HG03097 (cell line): ENCODE measurements around the gene MAP6D1.

ENCODE experiments used
- ATAC-seq: cut with Tn5 transposase; IDR thresholded peaks from one replicate; pipeline ENCODE4 v1.9.1; 2021; ENCODE audit not compliant: unreplicated experiment, low FRiP score

MAP6D1 gene

DNA sequence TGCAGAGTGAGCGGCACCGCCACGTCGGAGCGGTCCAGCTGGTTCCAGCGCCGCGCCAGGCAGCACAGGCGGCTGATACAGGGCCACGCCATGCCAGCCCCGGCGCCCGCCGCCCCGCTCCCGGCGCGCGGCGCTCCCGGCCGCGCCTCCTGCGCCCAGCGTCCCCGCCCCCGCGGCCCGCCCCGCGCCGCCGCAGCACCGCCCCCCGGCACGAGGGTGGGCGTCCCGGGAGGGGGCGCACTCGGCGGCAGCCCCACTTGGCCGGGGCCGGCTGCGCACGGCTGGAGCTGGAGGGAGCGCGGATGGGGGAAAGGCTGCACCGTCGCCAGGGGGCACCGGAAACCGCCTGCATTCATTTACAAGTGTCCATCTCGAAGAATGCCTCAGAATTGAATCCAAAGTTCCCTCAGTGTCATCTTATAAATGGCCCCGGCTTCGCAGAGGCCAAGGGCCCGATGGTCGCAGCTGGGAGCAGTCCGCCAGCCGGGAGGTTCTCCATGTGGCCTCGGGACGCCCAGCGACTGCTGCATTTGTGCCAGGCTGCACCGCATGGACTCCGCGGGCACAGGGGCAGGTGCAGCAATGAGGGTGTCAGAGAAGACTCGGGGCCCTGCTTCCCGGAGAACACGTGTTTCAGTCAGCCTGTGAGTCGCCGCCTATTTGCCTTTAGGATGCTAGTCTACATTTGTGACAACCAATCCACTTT lies at the start of gene MAP6D1:
MAP6D1 (minus strand) TSS at position 122 of the 706 bp plus-strand sequence; CDS start at position 92, 30 bp downstream.
- ATAC-seq, result no peak

DNA sequence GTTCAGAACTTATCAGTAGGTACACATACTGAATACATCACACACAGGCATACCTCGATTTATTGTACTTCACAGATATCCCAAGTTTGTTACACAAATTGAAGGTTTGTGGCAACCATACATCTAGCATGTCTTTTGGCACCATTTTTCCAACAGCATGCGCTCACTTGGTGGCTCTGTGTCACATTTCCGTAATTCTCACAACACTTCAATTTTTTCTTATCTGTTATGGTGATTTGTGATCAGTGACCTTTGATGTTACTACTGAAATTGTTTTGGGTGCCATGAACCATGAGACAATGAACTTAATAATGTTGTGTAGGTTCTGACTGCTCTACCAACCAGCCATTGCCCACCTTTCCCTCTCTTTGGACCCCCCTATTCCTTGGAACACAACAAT lies 48.5 kb upstream of the MAP6D1 start:
- no peak for ATAC-seq

DNA sequence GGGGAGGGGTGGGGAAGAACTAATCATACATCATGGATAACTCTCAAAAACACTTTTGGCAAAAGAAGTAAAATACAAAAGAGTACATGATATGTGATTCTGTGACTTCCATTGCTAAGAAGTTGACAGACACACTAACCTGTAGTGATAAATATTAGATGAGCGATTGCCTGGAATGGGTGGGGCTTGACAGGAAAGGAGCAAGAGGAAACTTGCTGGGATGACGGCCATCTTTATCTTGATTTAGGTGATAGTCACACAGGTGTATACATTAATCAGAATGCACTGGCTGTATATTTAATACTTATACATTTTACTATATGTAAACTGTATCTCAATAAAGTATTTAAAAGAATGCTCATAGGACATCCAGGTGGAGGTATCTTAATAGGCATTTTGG lies 46.2 kb upstream of the MAP6D1 start:
- ATAC-seq, result no peak

DNA sequence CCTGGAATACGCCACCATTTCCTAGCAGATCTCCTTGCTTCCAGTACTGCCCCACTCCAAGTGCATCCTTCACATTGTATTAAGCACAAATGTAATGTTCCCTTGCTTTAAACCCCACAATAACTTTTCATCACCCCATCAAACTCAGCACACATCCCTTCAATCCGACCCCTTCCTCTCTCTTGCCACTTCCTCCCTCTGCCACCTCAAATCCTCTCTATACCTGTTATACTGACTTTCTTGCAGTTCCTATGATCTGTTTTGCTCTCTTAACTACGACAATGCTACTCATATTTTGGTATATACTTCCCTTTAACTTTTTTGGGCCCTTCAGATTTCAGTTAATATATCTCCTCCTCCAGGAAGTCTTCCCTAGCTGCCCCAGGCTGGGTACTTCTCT lies 45.2 kb upstream of the MAP6D1 start:
- ATAC-seq, result no peak

DNA sequence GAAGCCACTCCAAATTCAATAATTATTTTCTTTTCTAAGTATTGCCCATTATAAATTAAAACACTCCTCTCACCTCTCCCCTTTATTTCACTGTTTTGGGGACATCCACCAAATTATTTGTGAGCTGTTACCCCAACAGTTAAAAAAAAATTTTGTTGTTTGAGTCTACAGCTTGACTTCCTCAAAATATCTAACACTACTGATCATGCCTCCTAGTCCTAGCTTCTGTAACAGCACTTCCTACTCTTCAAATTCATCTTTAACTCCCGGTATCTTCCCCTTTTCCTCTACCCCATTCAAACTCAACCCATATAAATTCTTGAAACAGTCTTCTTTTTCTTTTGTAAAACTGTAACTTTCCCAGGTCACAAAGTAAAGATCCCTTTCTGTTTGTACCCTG lies 43.4 kb upstream of the MAP6D1 start:
- ATAC-seq, result no peak

GRCh38 chr3:183862610-183863009 lies 37.2 kb upstream of the MAP6D1 start:
- no peak for ATAC-seq

GRCh38 chr3:183857863-183858262 lies 32.5 kb upstream of the MAP6D1 start:
- no peak for ATAC-seq

GRCh38 chr3:183854318-183855035 lies 29.1 kb upstream of the MAP6D1 start:
- no peak for ATAC-seq

GRCh38 chr3:183845608-183846288 lies 20.4 kb upstream of the MAP6D1 start:
- no peak for ATAC-seq

DNA sequence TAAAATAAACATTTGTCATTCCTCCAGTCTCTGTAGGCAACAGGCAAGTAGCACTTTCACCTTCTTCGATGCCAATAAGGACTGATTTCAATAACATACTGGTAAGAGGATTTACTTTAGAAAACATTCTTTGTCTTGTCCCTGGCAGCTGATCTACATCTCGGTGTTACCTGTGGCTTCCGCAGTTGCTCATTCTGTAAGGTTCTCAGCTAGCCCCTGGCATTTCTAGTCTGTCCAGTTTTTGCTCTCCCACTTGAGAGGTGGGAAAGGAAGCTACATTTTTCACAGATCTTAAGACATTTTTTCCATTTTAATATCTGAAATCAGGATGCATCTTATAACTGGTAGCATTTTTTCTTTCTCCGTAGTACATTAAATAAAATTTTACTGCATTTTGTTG lies 19.7 kb upstream of the MAP6D1 start:
- ATAC-seq, result no peak

DNA sequence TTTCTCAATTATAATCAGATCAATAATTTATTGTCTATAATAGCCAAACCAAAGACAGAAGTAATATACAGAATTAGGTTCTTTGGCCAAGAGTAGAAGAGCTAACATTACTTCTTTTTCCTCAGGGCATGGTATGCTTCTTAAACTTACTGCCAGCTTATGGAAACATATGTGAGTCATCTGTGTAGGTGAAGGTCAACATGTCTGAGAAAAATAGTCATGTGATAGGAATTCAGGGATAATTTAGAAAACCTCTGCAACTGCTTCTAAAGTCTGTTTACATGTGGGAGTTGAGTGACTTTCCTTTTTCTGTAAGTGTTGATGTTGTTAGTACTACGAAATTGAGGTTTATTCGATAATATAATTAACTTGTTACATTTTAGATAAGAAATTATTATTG lies 19.2 kb upstream of the MAP6D1 start:
- no peak for ATAC-seq

DNA sequence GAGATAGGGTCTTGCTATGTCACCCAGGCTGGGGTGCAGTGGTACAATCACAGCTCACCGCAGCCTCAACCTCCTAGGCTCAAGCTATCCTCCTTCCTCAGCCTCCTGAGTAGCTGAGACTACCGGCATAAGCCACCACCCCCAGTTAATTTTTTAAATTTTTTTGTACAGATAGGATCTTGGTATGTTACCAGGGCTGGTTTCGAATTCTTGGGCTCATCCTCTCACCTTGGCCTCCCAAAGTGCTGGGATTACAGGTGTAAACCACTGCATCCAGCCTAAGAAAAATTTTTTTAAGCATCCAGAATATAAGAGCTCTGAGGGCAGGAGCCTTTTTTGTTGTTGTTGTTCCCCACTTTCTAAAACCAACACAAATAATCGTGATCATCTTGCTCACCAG lies 14.4 kb upstream of the MAP6D1 start:
- ATAC-seq, result no peak

GRCh38 chr3:183837894-183838293 lies 12.5 kb upstream of the MAP6D1 start:
- no peak for ATAC-seq

DNA sequence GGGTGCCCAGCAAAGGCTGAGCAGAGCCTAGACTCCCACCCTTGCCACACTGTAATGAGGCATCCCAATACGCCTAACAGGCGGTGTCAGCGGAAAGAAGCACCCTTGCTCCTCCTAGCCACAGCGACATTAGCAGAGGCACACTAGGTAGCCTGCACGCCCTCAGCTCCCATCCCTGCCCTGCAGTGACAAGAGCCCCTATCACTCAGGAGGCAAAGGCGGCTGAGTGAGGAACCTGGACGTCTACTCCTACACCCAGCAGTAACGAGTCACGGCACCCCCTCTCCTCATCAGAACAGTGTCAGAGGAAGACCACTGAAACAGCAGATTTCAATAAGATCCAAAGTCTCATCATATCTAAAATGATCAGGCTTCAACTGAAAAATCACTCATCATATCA lies 12.0 kb upstream of the MAP6D1 start:
- no peak for ATAC-seq

- ATAC-seq, result no peak
Observed at GRCh38 chr3:183833516-183833915, 8.1 kb upstream of the MAP6D1 start.

GRCh38 chr3:183830187-183830586 lies 4.8 kb upstream of the MAP6D1 start:
- no peak for ATAC-seq

DNA sequence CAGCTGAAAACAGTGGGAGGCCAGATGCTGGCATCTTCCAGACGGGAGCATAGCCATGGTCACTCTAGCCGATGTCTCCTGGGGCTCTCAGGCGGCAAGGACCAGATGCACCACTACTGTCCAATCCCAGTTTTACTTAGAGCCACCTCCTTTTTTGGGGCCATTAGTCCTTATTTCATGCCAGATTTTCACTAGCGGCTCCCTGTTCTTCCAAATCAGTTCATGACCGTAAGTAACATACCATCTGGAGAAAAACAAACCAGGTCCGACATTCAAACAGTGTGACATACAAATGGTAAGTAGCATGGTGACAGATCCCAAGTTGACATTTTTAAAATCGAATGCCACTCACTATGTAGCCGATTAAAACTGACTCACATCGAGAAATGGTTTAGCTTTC lies 4.1 kb upstream of the MAP6D1 start:
- no peak for ATAC-seq

- ATAC-seq, result no peak
Observed at GRCh38 chr3:183828538-183828870, 3.1 kb upstream of the MAP6D1 start.

DNA sequence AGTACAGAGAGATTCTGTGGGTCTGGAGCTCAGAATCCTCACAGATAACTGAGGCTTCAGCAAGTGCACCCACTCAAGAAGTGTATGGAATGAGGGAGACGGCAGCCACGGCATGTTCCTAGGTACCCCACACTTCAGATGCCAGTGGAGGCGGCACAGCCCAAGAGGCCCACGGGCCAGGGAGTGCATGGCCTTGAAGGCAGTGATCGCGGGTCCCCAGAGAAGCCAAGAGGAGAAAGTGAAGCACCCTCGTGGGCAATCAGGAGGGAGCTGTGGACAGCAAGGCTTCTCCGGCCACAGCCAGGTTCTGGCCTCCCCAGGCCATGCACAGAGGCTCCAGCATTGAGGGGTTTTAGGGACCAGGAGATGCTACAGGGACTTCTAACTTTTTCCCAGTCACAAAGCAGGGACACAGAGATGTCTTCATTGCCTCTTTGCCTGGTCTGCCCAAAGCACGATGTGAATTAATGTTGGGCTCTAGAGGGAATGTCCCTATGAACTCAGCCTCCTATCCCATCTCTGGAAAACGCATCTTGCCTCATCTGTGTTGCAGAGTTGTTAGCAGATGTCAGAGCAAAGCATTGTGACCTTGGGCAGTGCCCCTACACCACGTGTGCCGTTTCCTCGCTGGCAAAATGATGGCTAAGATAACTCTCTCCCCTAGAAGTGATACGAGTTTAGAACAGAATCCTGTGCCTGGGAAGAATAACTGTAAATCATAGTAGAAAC lies 2.6 kb upstream of the MAP6D1 start:
- no peak for ATAC-seq

- ATAC-seq, result no peak
Observed at GRCh38 chr3:183826448-183827250, 1.3 kb upstream of the MAP6D1 start.
